ENCODE results near the gene MYPN.
"Not testable (repeated sequence)": the region's sequence is repeated elsewhere in the genome, so short reads cannot be mapped to it uniquely, and the experiment has no call there.

Gene MYPN

GRCh38 chr10:68179016-68179415 lies 69.7 kb downstream of the MYPN start:
- no peak for DNase-seq

GRCh38 chr10:68180490-68180889 lies 71.2 kb downstream of the MYPN start:
- no peak for DNase-seq

- DNase-seq, result peak; percentile 30
Measured at GRCh38 chr10:68184546-68184945, 75.3 kb downstream of the MYPN start.

- DNase-seq, result no peak
Measured at GRCh38 chr10:68185085-68185484, 75.8 kb downstream of the MYPN start.

GRCh38 chr10:68188835-68189234 lies 79.5 kb downstream of the MYPN start:
- DNase-seq, result no peak

- DNase-seq, result no peak
Measured at GRCh38 chr10:68192113-68192512, 82.8 kb downstream of the MYPN start.

GRCh38 chr10:68194290-68194689 lies 85.0 kb downstream of the MYPN start:
- DNase-seq, result no peak

- not testable (repeated sequence) for DNase-seq
Measured at GRCh38 chr10:68195776-68196175, 86.5 kb downstream of the MYPN start.

GRCh38 chr10:68196701-68197100 lies 87.4 kb downstream of the MYPN start:
- DNase-seq, result no peak

- DNase-seq, result no peak
Measured at GRCh38 chr10:68202960-68203353, 93.7 kb downstream of the MYPN start.

GRCh38 chr10:68208424-68209042 lies 99.2 kb downstream of the MYPN start:
- peak; percentile 51 for DNase-seq

GRCh38 chr10:68211669-68212068 lies 102.4 kb downstream of the MYPN start:
- no peak for DNase-seq

GRCh38 chr10:68212721-68213352 lies 103.5 kb downstream of the MYPN start:
- no peak for DNase-seq

- no peak for DNase-seq
Measured at GRCh38 chr10:68218786-68219185, 109.5 kb downstream of the MYPN start.

GRCh38 chr10:68221196-68221595 lies 111.9 kb downstream of the MYPN start:
- no peak for DNase-seq

GRCh38 chr10:68222391-68222790 lies 113.1 kb downstream of the MYPN start:
- DNase-seq, result no peak

- no peak for DNase-seq
Measured at GRCh38 chr10:68223535-68224165, 114.4 kb downstream of the MYPN start.

GRCh38 chr10:68224810-68225209 lies 115.5 kb downstream of the MYPN start:
- no peak for DNase-seq

GRCh38 chr10:68230268-68230667 lies 121.0 kb downstream of the MYPN start:
- DNase-seq, result no peak

- peak; percentile 77 for DNase-seq
Measured at GRCh38 chr10:68231106-68231816, 122.0 kb downstream of the MYPN start.

GRCh38 chr10:68231817-68232251 lies 122.5 kb downstream of the MYPN start, which contains the start of gene ATOH7:
Gene ATOH7, minus strand, starts transcription at chr10:68232113. Its CDS starts 436 bp downstream, at chr10:68231677.
- DNase-seq, result no peak

- DNase-seq, result no peak
Measured at GRCh38 chr10:68233046-68233445, 123.8 kb downstream of the MYPN start.

GRCh38 chr10:68235111-68235510 lies 125.8 kb downstream of the MYPN start:
- DNase-seq, result no peak

- no peak for DNase-seq
Measured at GRCh38 chr10:68235581-68235980, 126.3 kb downstream of the MYPN start.
